CD4-positive, alpha-beta T cell treated with Interleukin-6 for 4 hours (primary cell): Measurements from ENCODE around the gene HEXD.
A peak's percentile ranks its signal among the peaks of the same experiment; 100 is the strongest.
"Not testable (repeated sequence)": the region's sequence is repeated elsewhere in the genome, so short reads cannot be mapped to it uniquely, and the experiment has no call there.

Experiments
- DNase-seq: peaks from one replicate; pipeline ENCODE4 v3.0.0-alpha.2; 2020; ENCODE audit warnings: mixed read lengths

Gene HEXD

GRCh38 chr17:82441691-82442487 lies 23.7 kb downstream of the HEXD start:
- DNase-seq: no peak

DNA sequence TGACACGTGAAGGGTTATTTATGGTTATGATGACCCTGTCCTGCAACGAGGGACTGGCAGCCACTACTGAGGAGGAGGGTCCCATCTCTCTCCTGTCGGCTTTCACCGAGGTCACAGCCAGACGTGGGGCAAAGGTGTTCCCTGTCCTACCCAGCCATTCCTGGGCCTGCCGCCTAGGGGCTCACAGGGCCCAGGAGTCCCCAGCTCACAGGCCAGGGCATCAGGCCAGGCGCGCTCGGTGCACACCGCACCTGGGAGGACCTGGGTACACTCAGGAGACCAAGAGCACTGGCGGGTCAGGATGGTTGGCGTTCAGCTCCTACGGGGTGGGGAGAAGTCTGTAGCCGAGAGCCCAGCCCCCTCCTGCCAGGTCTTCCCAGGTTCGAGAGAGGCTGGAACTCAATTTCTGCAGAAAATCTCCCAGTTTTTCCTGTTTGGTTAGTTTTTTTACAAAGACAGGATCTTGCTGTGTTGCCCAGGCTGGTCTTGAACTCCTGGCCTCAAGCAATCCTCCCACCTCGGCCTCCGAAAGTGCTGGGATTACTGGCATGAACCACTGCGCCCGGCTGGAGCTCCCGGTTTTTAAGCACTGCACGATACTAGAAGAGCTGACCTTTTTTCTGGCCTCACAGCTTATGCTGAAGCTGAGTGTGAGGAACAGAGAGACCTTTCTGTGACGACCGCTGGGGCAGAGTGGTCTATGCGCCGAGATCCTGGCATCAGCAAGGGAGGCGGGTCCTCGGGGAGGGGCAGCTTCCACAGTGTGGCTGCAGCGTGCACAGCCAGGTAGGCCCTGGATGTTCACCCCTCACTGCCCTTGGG lies 24.7 kb downstream of the HEXD start:
- DNase-seq: no peak

DNA sequence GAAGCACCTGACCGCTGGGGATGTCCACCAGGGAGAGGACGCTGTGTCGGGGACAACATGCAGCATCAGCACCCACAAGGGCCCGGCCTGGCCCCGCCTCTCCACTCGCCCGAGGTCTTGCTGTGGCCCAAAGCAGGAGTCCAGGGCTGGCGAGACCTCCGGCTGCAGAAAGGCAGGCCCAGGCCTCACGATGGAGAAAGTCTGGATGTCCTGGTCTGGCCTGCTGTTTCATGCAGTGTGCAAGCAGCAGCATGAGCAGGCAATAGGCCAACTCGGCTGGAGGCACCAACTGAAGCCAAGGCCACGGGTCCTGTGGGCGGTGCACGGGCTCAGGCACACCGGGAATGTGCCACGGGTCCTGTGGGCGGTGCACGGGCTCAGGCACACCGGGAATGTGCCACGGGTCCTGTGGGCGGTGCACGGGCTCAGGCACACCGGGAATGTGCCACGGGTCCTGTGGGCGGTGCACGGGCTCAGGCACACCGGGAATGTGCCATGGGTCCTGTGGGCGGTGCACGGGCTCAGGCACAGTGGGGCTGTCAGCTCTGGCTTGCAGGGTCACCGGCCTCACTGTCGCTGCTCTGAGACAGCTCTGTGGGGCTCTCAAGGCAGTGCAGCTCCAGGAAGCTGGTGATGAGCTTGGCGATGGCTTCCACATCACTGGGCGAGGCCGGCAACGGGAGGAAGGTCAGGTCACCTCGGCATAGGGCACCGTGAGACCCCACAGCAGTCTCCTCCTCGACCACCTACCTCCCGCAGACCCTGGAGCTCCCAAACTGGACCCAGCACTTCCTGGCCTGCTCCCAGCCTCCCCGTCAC lies 25.5 kb downstream of the HEXD start:
- no peak for DNase-seq

GRCh38 chr17:82444284-82444893 lies 26.2 kb downstream of the HEXD start:
- no peak for DNase-seq

- DNase-seq: no peak
Observed at GRCh38 chr17:82444941-82445521, 26.9 kb downstream of the HEXD start.

DNA sequence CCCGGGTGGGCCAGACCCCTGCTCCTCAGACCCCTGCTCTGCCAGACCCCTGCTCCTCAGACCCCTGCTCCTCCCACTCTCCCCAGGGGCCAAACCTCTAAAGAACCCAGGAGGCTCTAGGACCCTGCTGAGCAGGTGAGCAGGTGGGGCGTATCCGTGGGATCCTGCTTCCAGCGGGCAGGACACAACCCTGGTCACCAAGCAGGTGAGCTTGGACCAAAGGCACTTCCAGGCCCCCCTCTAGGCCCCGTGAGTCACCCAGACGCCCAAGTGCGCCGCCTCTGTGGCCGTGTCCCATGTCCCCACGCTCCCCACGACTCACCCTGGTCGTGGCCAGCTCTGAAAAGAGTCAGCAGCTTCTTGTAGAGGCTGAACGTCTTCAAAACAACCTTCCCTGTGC lies 27.4 kb downstream of the HEXD start:
- no peak for DNase-seq

DNA sequence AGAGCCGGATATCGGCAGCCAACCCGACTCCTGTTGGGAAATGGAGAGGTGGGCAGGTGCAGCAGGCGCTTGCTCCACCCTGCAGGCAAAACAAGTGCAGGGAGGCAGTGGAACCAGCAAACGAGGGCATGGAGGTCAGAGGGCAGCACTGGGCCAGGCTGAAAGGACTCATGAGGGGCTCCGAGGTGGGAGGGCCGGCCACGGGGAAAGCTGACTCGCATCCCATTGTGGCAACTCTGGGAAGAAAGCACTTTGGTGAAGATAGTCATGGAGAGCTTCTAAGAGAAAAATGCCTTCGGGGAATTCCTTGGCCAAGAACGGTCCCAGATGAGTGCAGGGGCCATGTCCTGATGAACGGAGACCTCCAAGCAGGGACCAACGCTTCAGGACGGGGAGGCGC lies 28.0 kb downstream of the HEXD start:
- DNase-seq: no peak

DNA sequence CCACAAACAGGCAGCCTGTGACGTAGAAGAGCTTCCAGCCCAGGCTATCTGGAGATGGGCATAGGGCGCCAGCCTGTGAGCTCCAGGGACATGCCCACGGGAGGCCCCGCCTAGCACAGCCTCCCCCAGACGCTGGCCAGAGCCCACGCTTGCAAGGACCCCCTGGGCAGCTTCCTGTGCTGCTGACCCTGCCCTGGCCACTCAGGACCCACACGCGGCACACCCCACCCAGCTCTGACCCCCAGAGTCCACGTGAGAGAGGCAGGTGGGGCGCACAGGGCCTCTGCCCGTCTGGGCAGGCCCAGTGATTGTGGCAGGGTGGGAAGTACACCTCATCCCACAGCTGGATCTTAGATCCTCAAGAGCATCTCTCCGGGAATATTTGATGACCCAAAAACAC lies 28.5 kb downstream of the HEXD start:
- no peak for DNase-seq

DNA sequence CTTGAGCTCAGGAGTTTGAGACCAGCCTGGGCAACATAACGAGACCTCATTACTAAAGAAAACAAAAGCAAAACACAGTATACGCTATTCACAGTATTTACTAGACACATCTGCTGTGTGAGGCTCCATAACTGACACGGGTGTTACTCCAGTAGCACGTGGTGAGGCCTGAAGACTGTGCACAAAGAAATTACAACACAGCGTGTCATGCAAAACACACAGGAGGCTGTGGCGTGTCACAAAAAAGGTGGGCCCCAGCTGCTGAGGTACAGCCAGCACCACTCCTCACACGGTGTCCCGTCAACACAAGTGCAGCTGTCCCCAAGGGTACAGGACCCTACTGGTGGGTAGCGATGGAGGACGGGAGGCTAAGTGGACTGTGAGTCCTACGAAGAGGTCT lies 29.7 kb downstream of the HEXD start:
- no peak for DNase-seq

DNA sequence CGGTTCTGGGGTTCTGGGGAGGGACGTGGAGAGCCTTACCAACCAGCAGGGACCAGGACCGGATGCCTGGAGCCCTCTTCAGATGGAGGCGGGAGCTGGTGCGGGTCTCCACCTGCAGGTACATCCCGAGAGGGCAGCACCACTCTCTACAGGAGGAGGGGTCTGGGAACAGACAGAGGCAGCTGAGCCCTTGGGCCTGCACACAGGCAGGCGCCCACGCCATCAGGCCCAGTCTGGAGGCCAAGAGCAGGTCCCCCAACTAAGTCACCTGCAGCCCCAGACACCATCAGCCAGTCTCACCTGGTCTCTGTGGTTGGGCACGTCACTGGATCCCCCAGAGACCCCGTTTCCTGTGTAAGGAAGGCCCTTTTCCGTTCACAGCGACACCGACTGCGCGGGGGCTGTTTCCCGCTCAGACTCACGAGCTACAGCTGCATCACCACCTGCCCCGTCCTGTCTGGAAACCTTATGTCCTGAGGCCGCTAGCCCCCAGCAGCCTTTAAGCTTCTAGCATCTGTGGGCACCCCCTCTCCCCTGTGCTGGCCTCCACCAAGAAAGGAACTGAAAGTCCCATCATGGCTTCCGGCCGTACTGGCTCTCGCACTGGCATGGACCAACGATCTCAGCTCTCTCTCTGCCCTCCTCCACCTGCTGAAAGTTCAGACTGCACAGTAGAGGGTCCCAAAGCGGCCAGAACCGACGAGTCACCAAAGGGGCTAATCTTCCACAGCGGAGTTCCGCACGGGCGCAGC lies 31.2 kb downstream of the HEXD start:
- peak; percentile 82 for DNase-seq

DNA sequence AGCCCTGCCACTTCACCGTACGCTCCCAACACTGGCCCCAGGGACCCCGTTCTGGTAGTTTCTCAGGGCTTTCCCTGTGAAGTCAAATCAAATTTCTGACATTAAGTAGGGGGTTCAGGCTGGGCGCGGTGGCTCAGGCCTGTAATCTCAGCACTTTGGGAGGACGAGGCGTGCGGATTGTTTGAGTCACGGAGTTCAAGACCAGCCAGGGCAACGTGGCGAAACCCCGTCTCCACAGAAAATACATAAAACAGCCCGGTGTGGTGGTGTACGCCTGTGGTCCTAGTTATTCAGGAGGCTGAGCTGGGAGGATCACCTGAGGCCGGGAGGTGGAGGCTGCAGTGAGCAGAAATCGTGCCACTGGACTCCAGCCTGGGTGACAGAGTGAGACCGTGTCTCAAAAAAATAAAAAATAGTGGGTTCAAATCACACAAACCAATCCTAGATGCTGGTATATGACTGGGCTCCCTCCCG lies 31.8 kb downstream of the HEXD start:
- peak; percentile 44 for DNase-seq

DNA sequence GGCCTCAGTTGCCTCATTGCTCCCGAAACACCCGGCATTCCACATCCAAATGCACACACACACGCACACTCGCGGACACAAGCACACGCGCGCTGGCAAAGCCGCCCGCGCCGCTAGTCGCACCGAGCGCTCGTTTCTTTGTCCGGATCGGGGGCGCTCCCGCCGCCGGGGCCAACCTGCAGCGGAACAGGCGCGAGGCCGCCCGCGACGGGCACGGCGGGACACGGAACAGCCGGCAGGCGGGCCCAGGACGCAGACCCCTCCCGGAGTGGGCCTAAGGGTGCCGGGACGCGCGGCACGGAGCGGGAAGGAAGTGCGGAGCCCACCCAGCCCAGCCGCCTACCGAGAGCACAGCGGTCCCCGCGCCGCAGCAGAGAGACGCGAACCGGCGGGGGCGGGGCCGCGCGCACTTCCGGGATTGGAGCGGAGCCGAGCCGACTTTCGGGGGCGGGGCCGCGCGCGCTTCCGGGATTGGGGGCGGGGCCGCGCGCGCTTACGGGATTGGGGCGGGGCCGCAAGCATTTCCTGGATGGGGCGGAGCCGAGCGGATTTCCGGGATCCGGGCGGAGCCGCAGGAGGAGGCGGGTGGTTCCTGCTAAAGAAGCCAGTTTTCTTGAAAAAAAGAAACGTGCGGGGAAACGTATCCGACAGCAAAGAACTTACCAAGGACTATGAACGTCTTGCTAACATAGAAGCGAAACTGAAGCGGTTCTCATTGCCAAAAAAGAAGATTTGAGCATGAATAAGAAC lies 32.4 kb downstream of the HEXD start, which contains the start of gene CYBC1:
Gene CYBC1, minus strand, starts transcription at position 396 of the 750 bp plus-strand sequence. CDS start 1,498 bp downstream, outside the sequence.
- DNase-seq: peak; percentile 97

- DNase-seq: no peak
Observed at GRCh38 chr17:82452162-82452561, 34.0 kb downstream of the HEXD start.

- DNase-seq: not testable (repeated sequence)
Observed at GRCh38 chr17:82453151-82453550, 35.0 kb downstream of the HEXD start.

DNA sequence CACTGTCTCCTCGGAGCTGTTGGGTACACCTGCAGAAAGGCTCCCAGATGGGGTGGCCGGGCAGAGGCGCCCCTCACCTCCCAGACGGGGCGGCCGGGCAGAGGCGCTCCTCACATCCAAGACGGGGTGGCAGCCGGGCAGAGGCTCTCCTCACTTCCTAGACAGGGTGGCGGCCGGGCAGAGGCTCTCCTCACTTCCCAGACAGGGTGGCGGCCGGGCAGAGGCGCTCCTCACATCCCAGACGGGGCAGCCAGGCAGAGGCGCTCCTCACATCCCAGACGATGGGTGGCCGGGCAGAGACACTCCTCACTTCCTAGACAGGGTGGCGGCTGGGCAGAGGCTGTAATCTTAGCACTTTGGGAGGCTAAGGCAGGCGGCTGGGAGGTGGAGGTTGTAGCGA lies 35.6 kb downstream of the HEXD start:
- not testable (repeated sequence) for DNase-seq

- no peak for DNase-seq
Observed at GRCh38 chr17:82457073-82457928, 39.2 kb downstream of the HEXD start.

- DNase-seq: no peak
Observed at GRCh38 chr17:82457929-82458178, 39.7 kb downstream of the HEXD start.

GRCh38 chr17:82458179-82458884 lies 40.2 kb downstream of the HEXD start, which contains the start of gene NARF:
Gene NARF (plus strand): TSS chr17:82458741. CDS start chr17:82458804, 63 bp downstream.
- peak; percentile 97 for DNase-seq

DNA sequence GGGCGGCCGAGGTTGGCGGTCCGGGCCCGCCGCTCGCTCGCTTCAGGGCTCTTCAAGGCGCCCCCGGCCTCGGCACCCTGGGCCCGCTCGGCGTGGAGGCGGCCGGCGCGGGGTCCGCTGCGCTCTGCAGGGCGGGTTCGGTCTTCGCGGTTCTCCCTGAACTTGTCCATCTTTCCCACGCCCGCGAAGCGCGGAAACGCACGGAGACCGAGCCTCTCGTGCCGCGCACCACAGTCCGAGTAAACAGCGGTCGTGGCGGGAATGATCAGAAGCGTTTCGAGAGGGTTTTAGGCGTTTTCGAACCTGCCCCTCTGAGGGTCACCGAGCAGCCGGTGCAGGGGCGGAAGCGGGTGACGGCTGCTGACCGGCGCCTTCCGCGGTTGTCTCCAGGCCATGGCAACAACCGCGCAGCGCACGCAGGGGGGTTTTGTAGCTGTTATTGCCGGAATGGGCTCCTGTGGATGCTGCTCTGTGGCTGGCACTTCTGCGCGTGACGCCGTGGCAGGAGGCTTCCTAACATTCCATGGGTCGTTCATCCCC lies 40.8 kb downstream of the HEXD start:
- DNase-seq: peak; percentile 38
